OCI-LY7 (cell line): ENCODE results near the gene LMTK3. TPM values are rescaled to one million over a fixed set of nuclear protein-coding genes. Genes with fewer than 3 reads are reported as not detected.

ENCODE experiments used
- BruUV-seq: library from RNA; stranded (reverse); fragments of 400-500 nt; replicated peaks from 2 replicates; lab custom pipeline; 2021; lab: Mats Ljungman, UMichigan
- CTCF ChIA-PET: fragments of 300-600 bp; sonication (Branson Sonifier 250); formaldehyde crosslinking; loops from one replicate; lab custom pipeline; 2022; ENCODE audit warnings: antibody characterized with exemption; ENCODE audit not compliant: unreplicated experiment; lab: Charles Lee
- POLR2A ChIA-PET: fragments of 300-600 bp; sonication (Branson Sonifier 250); formaldehyde crosslinking; loops from one replicate; lab custom pipeline; 2022; ENCODE audit warnings: antibody characterized with exemption; lab: Charles Lee
- DNase-seq: peaks from one replicate; pipeline ENCODE4 v3.0.0-alpha.2; 2015; ENCODE audit warnings: low spot score
- H2AFZ ChIP-seq: fragments of 200-600 bp; sonication (generic), shearing (Covaris generic); 2 replicates; pipeline ENCODE4 v1.6.1; 2014; ENCODE audit warnings: mild to moderate bottlenecking, antibody characterized with exemption, low read length, moderate library complexity
- H3K27ac ChIP-seq: fragments of 200-600 bp; sonication (generic); 2 replicates; pipeline ENCODE4 v1.5.1; 2014; ENCODE audit warnings: mixed run types, low read depth, mild to moderate bottlenecking, moderate library complexity, low read length, inconsistent platforms; ENCODE audit not compliant: poor library complexity, severe bottlenecking
- H3K36me3 ChIP-seq: fragments of 200-600 bp; sonication (generic); 2 replicates; pipeline ENCODE4 v1.6.1; 2014; ENCODE audit warnings: mild to moderate bottlenecking, antibody characterized with exemption, low read length, moderate library complexity, mixed read lengths; ENCODE audit not compliant: insufficient read depth
- H3K4me1 ChIP-seq: fragments of 200-600 bp; sonication (generic); 2 replicates; pipeline ENCODE4 v1.5.1; 2014; ENCODE audit warnings: mild to moderate bottlenecking, low read length; ENCODE audit not compliant: insufficient read depth, poor library complexity, severe bottlenecking
- H3K4me2 ChIP-seq: fragments of 200-600 bp; sonication (generic); 2 replicates; pipeline ENCODE4 v1.6.1; 2014; ENCODE audit warnings: mild to moderate bottlenecking, low read length
- H3K4me3 ChIP-seq: fragments of 200-600 bp; sonication (generic); 2 replicates; pipeline ENCODE4 v1.5.1; 2014; ENCODE audit warnings: mild to moderate bottlenecking, low read depth, low read length; ENCODE audit not compliant: poor library complexity, severe bottlenecking
- H3K79me2 ChIP-seq: fragments of 200-600 bp; sonication (generic); 2 replicates; pipeline ENCODE4 v1.6.1; 2016; ENCODE audit warnings: low read depth, mild to moderate bottlenecking, low read length, moderate library complexity, mixed read lengths; ENCODE audit not compliant: insufficient read depth
- H3K9me2 ChIP-seq: fragments of 200-600 bp; sonication (generic); 2 replicates; pipeline ENCODE4 v1.6.1; 2016; ENCODE audit warnings: mild to moderate bottlenecking, low read length, mixed read lengths; ENCODE audit not compliant: insufficient read depth
- H3K9me3 ChIP-seq: fragments of 200-600 bp; sonication (generic); 2 replicates; pipeline ENCODE4 v1.6.1; 2014; ENCODE audit warnings: mild to moderate bottlenecking, mixed run types, low read length, mixed read lengths
- H4K20me1 ChIP-seq: fragments of 200-600 bp; sonication (generic); 2 replicates; pipeline ENCODE4 v1.6.1; 2014; ENCODE audit warnings: mild to moderate bottlenecking, antibody characterized with exemption, low read length, moderate library complexity, mixed read lengths; ENCODE audit not compliant: insufficient read depth
- CTCF ChIP-seq: fragments of 200-600 bp; sonication (generic); conservative IDR thresholded peaks from 2 replicates; pipeline ENCODE4 v1.5.1; 2014; ENCODE audit warnings: mild to moderate bottlenecking, antibody characterized with exemption, low read length, moderate library complexity, mixed read lengths
- EZH2phosphoT487 ChIP-seq: fragments of 200-600 bp; sonication (generic); IDR thresholded peaks from 2 replicates; pipeline ENCODE4 v1.6.1; 2018; ENCODE audit warnings: low read depth, borderline replicate concordance, mild to moderate bottlenecking, mixed run types, antibody characterized with exemption, low read length, moderate library complexity, mixed read lengths
- intact Hi-C: fragments of 100-400 bp; cut with micrococcal nuclease; formaldehyde crosslinking; loops from one replicate; pipeline ENCODE4 v1.10.0; 2022; ENCODE audit not compliant: unreplicated experiment
- total RNA-seq, 2 experiments: library from RNA; depleted of rRNA in 1 of 2; stranded (reverse); fragments of >200 nt in 1 of 2; shearing (Covaris generic) in 1 of 2; gene quantifications; 2 replicates each; pipeline ENCODE4 v1.2.3, GENCODE V29; 2014 to 2022

LMTK3 gene
- total RNA-seq, 2 experiments from 2014 or later, result 1.3 to 9.7 TPM

- no peaks in the 10 kb centered on the region for H3K4me1 ChIP-seq
- no peaks in the 10 kb centered on the region for H3K9me3 ChIP-seq
- CTCF ChIA-PET, result no interaction called here
- intact Hi-C loops, result no loop called here
- no peaks in the 10 kb centered on the region for H4K20me1 ChIP-seq
- H3K79me2 ChIP-seq, result no peaks in the 10 kb centered on the region
- POLR2A ChIA-PET, result interaction anchor here (0.7 kb wide), 1 partner anchor 476 kb away, joined by 5 read pairs; no protein-coding TSS in a partner anchor
- DNase-seq, result no peak
- no TSS peak for BruUV-seq
- no peaks in the 10 kb centered on the region for H3K36me3 ChIP-seq
- no peak overlapping the region for H2AFZ ChIP-seq
- H3K4me2 ChIP-seq, result no peak overlapping the region
- H3K9me2 ChIP-seq, result no peaks in the 10 kb centered on the region
- no peak overlapping the region for H3K4me3 ChIP-seq
- H3K27ac ChIP-seq, result no peak overlapping the region
- no peak for TF ChIP-seq CTCF
- TF ChIP-seq EZH2phosphoT487, result no peak
Measured at GRCh38 chr19:48544856-48545750, 33.5 kb upstream of the LMTK3 start.

DNA sequence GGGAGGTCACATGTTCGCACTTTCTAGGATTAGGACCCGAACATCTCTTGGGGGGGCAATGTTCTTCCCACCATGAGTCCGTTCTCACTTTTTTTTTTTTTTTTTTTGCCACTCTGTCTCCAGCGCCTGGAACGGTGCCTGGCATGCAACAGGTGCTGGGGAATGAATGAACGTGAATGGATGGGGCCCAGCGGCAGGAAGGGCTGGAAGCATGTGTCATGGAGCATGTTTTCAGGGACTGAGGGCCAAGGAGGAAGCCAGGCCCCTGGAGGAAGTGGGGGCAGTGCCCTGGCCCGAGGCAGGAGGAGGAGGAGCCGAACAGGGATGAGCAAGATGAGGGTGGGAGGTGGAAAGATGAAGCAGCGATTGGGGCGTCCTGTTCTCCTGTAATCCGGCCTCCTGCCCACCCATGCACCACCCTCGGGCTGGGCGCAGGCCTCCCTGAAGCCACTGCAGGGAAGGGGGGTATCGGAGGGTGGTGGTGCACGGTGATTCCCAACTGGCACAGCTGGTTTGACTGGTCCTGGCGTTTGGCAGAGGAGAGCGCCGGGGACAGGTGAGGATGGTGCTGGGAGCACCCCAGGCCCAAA lies 31.6 kb upstream of the LMTK3 start:
- Histone ChIP-seq H3K4me1 (no peaks in the 10 kb centered on the region), H2AFZ (no peak overlapping the region), H3K9me2 (no peaks in the 10 kb centered on the region), H3K4me3 (no peak overlapping the region), H3K9me3 (no peaks in the 10 kb centered on the region), H4K20me1 (no peaks in the 10 kb centered on the region), H3K4me2 (no peak overlapping the region), H3K27ac (no peak overlapping the region), H3K79me2 (no peaks in the 10 kb centered on the region), H3K36me3 (no peaks in the 10 kb centered on the region)
- no peak for DNase-seq
- intact Hi-C loops, result no loop called here
- ChIA-PET POLR2A (no interaction called here), CTCF (no interaction called here)
- no peak for TF ChIP-seq EZH2phosphoT487
- TF ChIP-seq CTCF, result no peak
- no TSS peak for BruUV-seq
